GM23338 (cell line): ENCODE measurements around the gene DRD4. TPM values are rescaled to one million over a fixed set of nuclear protein-coding genes. Genes with fewer than 3 reads are reported as not detected.

Experiments used
- ATAC-seq: fragments of 200-7000 bp; cut with Tn5 transposase; 3 replicates; pipeline ENCODE4 v1.9.1; 2020
- DNase-seq: peaks from one replicate; pipeline ENCODE4 v3.0.0-alpha.2; 2015; ENCODE audit warnings: low spot score
- H2AFZ ChIP-seq: fragments of 200-600 bp; sonication (generic); 2 replicates; pipeline ENCODE4 v1.8.0; 2016; ENCODE audit warnings: antibody characterized with exemption, mild to moderate bottlenecking, moderate library complexity
- H3F3A ChIP-seq: fragments of 200-600 bp; sonication (generic); replicated peaks from 2 replicates; pipeline ENCODE4 v1.8.0; 2017; ENCODE audit warnings: antibody characterized with exemption, mixed run types, low read depth
- H3K27ac ChIP-seq: fragments of 200-600 bp; sonication (generic); 2 replicates; pipeline ENCODE4 v1.6.1; 2016; ENCODE audit warnings: low read depth
- H3K27me3 ChIP-seq: fragments of 200-600 bp; sonication (generic); 2 replicates; pipeline ENCODE4 v1.8.0; 2016; ENCODE audit warnings: mild to moderate bottlenecking, mixed run types, moderate library complexity; ENCODE audit not compliant: insufficient read depth
- H3K36me3 ChIP-seq: fragments of 200-600 bp; sonication (generic); 2 replicates; pipeline ENCODE4 v1.8.0; 2016; ENCODE audit warnings: mild to moderate bottlenecking; ENCODE audit not compliant: insufficient read depth
- H3K4me1 ChIP-seq: fragments of 200-600 bp; sonication (generic); 2 replicates; pipeline ENCODE4 v1.8.0; 2016; ENCODE audit warnings: mild to moderate bottlenecking, moderate library complexity; ENCODE audit not compliant: insufficient read depth
- H3K4me2 ChIP-seq: fragments of 200-600 bp; sonication (generic); 2 replicates; pipeline ENCODE4 v1.7.1; 2017; ENCODE audit warnings: mixed run types
- H3K4me3 ChIP-seq: fragments of 200-600 bp; sonication (generic); 2 replicates; pipeline ENCODE4 v1.6.1; 2016; ENCODE audit warnings: mixed run types
- H3K79me2 ChIP-seq: fragments of 200-600 bp; sonication (generic); replicated peaks from 2 replicates; pipeline ENCODE4 v1.8.0; 2017; ENCODE audit warnings: mild to moderate bottlenecking; ENCODE audit not compliant: insufficient read depth
- H3K9me2 ChIP-seq: fragments of 200-600 bp; sonication (generic); 2 replicates; pipeline ENCODE4 v1.8.0; 2017; ENCODE audit not compliant: insufficient read depth
- H4K20me1 ChIP-seq: fragments of 200-600 bp; sonication (generic); replicated peaks from 2 replicates; pipeline ENCODE4 v1.8.0; 2017; ENCODE audit warnings: mild to moderate bottlenecking; ENCODE audit not compliant: insufficient read depth
- H3K27ac Mint-ChIP-seq: 2 replicates; pipeline ENCODE4 v1.8.0; 2020; ENCODE audit warnings: inconsistent platforms, mild to moderate bottlenecking, moderate library complexity, mixed read lengths
- H3K27me3 Mint-ChIP-seq: 3 replicates; pipeline ENCODE4 v1.8.0; 2022; ENCODE audit warnings: low read depth, mild to moderate bottlenecking, moderate library complexity, mixed read lengths, inconsistent platforms; ENCODE audit not compliant: insufficient read depth, poor library complexity
- H3K36me3 Mint-ChIP-seq: 3 replicates; pipeline ENCODE4 v1.8.0; 2021; ENCODE audit warnings: low read depth, mild to moderate bottlenecking, inconsistent platforms, moderate library complexity, mixed read lengths
- H3K4me1 Mint-ChIP-seq: 3 replicates; pipeline ENCODE4 v1.8.0; 2020; ENCODE audit warnings: mild to moderate bottlenecking, inconsistent platforms, mixed read lengths
- H3K4me3 Mint-ChIP-seq: 3 replicates; pipeline ENCODE4 v1.8.0; 2021; ENCODE audit warnings: moderate library complexity, mild to moderate bottlenecking, inconsistent platforms, mixed read lengths
- H3K9me3 Mint-ChIP-seq: 3 replicates; pipeline ENCODE4 v1.8.0; 2020; ENCODE audit warnings: moderate library complexity, mild to moderate bottlenecking, inconsistent platforms, mixed read lengths
- CREB1 ChIP-seq: fragments of 250-450 bp; sonication (Bioruptor Pico); IDR thresholded peaks from 2 replicates; pipeline ENCODE4 v1.5.0; 2020; ENCODE audit warnings: low read depth, mild to moderate bottlenecking, moderate library complexity
- EZH2 ChIP-seq: fragments of 200-600 bp; sonication (generic); IDR thresholded peaks from one replicate; pipeline ENCODE4 v1.8.0; 2017; ENCODE audit warnings: antibody characterized with exemption, mild to moderate bottlenecking, low read depth; ENCODE audit not compliant: unreplicated experiment
- EZH2phosphoT487 ChIP-seq: fragments of 200-600 bp; sonication (generic); IDR thresholded peaks from one replicate; pipeline ENCODE4 v1.8.1; 2018; ENCODE audit warnings: antibody characterized with exemption; ENCODE audit not compliant: unreplicated experiment
- JUNB ChIP-seq: IDR thresholded peaks from one replicate; pipeline ENCODE4 v1.6.1; 2016; ENCODE audit warnings: antibody characterized with exemption; ENCODE audit not compliant: unreplicated experiment
- NANOG ChIP-seq: IDR thresholded peaks from 2 replicates; pipeline ENCODE4 v1.6.1; 2016; ENCODE audit warnings: antibody characterized with exemption, borderline replicate concordance
- POLR2AphosphoS5 ChIP-seq: IDR thresholded peaks from 2 replicates; pipeline ENCODE4 v1.6.1; 2016; ENCODE audit warnings: antibody characterized with exemption, low read depth
- STAT1 ChIP-seq: IDR thresholded peaks from one replicate; pipeline ENCODE4 v1.6.1; 2016; ENCODE audit warnings: antibody characterized with exemption; ENCODE audit not compliant: unreplicated experiment
- ZNF114 ChIP-seq: fragments of 250-450 bp; sonication (Bioruptor Pico); IDR thresholded peaks from 2 replicates; pipeline ENCODE4 v1.5.0; 2020; ENCODE audit warnings: mild to moderate bottlenecking, moderate library complexity
- polyA plus RNA-seq: library from polyadenylated mRNA; unstranded; fragments of >200 nt; fragmentation: Nextera tagmentation; extraction: Ambion mirVana; gene quantifications from 2 replicates; pipeline ENCODE4 v1.2.1, GENCODE V29; 2016
- total RNA-seq: library from RNA; depleted of rRNA; stranded (reverse); fragments of >200 nt; shearing (Covaris generic); gene quantifications from 2 replicates; pipeline ENCODE4 v1.2.3, GENCODE V29; 2014
- TF ChIP-seq, protein P1 (sequence below), 2 experiments: fragments of 200-600 bp in 1 of 2; sonication (generic) in 1 of 2; conservative IDR thresholded peaks; 2 replicates each; pipeline versions ENCODE4 v1.5.1 to v1.6.1; 2016 to 2017; ENCODE audit warnings: antibody characterized with exemption in 2 of 2, low read depth in 2 of 2, mild to moderate bottlenecking in 2 of 2, moderate library complexity in 1 of 2
- TF ChIP-seq, protein P2 (sequence below): IDR thresholded peaks from 2 replicates; pipeline ENCODE4 v1.6.1; 2016; ENCODE audit warnings: antibody characterized with exemption
- TF ChIP-seq, protein P3 (sequence below): IDR thresholded peaks from one replicate; pipeline ENCODE4 v1.6.1; 2018; ENCODE audit warnings: antibody characterized with exemption; ENCODE audit not compliant: unreplicated experiment

Gene DRD4
- total and polyA plus RNA-seq, 2 experiments from 2014 or later = 1.0 to 1.8 TPM

DNA sequence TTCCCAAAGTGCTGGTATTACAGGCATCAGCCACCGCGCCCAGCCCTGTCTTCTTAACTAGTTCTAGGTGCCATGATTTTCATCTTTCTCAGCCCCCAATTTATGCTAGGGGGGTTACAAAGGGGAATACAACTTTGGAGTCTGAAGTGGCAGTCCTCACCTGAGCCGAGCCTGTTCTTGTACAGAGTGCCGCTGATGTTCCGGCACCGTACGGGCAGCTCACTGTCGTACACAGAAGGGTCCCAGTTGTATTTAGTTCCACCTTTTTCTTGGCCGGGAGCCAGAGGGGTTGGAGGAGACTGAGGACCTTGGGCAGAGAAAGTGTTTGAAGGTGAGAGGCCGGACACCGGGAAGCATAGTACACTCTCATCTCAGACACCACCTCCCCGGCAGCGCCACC is 50.7 kb downstream of the DRD4 start:
- H3K4me3 Mint-ChIP-seq = no peak overlapping the region
- H3K9me2 ChIP-seq = no peaks in the 10 kb centered on the region
- DNase-seq (no peak), ATAC-seq (no peak)
- peaks cover 29% of the 10 kb centered on the region for H3K79me2 ChIP-seq
- TF ChIP-seq, protein P1, sequence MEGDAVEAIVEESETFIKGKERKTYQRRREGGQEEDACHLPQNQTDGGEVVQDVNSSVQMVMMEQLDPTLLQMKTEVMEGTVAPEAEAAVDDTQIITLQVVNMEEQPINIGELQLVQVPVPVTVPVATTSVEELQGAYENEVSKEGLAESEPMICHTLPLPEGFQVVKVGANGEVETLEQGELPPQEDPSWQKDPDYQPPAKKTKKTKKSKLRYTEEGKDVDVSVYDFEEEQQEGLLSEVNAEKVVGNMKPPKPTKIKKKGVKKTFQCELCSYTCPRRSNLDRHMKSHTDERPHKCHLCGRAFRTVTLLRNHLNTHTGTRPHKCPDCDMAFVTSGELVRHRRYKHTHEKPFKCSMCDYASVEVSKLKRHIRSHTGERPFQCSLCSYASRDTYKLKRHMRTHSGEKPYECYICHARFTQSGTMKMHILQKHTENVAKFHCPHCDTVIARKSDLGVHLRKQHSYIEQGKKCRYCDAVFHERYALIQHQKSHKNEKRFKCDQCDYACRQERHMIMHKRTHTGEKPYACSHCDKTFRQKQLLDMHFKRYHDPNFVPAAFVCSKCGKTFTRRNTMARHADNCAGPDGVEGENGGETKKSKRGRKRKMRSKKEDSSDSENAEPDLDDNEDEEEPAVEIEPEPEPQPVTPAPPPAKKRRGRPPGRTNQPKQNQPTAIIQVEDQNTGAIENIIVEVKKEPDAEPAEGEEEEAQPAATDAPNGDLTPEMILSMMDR (conservative IDR thresholded peaks at IDR 0.05; ENCODE audit: low read depth in 2 of 2) = no peak
- TF ChIP-seq NANOG (no peak), EZH2phosphoT487 (no peak), JUNB (no peak), ZNF114 (CRISPR knock-in tag) (no peak), POLR2AphosphoS5 (no peak), CREB1 (CRISPR knock-in tag) (no peak), STAT1 (no peak)
- TF ChIP-seq, protein P2, sequence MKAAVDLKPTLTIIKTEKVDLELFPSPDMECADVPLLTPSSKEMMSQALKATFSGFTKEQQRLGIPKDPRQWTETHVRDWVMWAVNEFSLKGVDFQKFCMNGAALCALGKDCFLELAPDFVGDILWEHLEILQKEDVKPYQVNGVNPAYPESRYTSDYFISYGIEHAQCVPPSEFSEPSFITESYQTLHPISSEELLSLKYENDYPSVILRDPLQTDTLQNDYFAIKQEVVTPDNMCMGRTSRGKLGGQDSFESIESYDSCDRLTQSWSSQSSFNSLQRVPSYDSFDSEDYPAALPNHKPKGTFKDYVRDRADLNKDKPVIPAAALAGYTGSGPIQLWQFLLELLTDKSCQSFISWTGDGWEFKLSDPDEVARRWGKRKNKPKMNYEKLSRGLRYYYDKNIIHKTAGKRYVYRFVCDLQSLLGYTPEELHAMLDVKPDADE = no peak
- TF ChIP-seq, protein P3, sequence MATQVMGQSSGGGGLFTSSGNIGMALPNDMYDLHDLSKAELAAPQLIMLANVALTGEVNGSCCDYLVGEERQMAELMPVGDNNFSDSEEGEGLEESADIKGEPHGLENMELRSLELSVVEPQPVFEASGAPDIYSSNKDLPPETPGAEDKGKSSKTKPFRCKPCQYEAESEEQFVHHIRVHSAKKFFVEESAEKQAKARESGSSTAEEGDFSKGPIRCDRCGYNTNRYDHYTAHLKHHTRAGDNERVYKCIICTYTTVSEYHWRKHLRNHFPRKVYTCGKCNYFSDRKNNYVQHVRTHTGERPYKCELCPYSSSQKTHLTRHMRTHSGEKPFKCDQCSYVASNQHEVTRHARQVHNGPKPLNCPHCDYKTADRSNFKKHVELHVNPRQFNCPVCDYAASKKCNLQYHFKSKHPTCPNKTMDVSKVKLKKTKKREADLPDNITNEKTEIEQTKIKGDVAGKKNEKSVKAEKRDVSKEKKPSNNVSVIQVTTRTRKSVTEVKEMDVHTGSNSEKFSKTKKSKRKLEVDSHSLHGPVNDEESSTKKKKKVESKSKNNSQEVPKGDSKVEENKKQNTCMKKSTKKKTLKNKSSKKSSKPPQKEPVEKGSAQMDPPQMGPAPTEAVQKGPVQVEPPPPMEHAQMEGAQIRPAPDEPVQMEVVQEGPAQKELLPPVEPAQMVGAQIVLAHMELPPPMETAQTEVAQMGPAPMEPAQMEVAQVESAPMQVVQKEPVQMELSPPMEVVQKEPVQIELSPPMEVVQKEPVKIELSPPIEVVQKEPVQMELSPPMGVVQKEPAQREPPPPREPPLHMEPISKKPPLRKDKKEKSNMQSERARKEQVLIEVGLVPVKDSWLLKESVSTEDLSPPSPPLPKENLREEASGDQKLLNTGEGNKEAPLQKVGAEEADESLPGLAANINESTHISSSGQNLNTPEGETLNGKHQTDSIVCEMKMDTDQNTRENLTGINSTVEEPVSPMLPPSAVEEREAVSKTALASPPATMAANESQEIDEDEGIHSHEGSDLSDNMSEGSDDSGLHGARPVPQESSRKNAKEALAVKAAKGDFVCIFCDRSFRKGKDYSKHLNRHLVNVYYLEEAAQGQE = no peak
- H3K4me3 ChIP-seq = no peak overlapping the region
- H3K27ac ChIP-seq = no peak overlapping the region
- no peak overlapping the region for H2AFZ ChIP-seq
- peaks cover 6% of the 10 kb centered on the region for H3K27me3 Mint-ChIP-seq
- no peaks in the 10 kb centered on the region for H3K9me3 Mint-ChIP-seq
- H3K4me1 ChIP-seq = peaks cover 16% of the 10 kb centered on the region
- H3K36me3 Mint-ChIP-seq = peaks cover 70% of the 10 kb centered on the region
- no peak overlapping the region for H3K4me2 ChIP-seq
- H4K20me1 ChIP-seq = 0 out of 2 replicates have a peak, but pooled peaks cover 8% of the 10 kb centered on the region
- H3K27ac Mint-ChIP-seq = no peak overlapping the region
- peaks cover 19% of the 10 kb centered on the region for H3F3A ChIP-seq
- no peaks in the 10 kb centered on the region for H3K27me3 ChIP-seq
- peaks cover 9% of the 10 kb centered on the region; the same call in 1 of the 2 replicates for H3K36me3 ChIP-seq
- peaks cover 29% of the 10 kb centered on the region for H3K4me1 Mint-ChIP-seq

DNA sequence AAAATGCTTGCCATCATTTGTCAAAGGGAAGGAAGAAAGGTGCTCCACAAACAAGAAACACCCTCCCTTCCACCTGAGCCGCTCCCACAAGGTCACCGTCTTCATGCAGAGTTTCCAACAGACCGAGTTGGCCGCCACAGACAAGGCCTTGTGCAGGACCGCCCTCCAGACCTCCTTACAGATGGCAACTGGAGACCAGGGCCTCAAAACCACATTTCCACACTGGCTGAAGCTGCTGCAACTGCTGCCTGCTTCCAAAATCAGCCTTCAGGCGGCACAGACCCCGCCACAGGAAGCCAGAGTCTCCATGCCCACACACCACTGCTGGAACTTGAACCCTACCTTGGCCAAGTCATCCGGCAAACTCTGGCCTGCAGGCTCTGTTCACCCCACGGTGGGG is 51.6 kb downstream of the DRD4 start:
- H3K4me2 ChIP-seq = no peak overlapping the region
- peaks cover 8% of the 10 kb centered on the region; the same call in 1 of the 2 replicates for H4K20me1 ChIP-seq
- H3K27ac Mint-ChIP-seq = no peak overlapping the region
- H3K27me3 ChIP-seq = no peaks in the 10 kb centered on the region
- H3K9me3 Mint-ChIP-seq = peaks cover 4% of the 10 kb centered on the region; the same call in 2 of the 3 replicates
- H3K36me3 Mint-ChIP-seq = peaks cover 64% of the 10 kb centered on the region
- no peak overlapping the region for H3K4me3 Mint-ChIP-seq
- H2AFZ ChIP-seq = no peak overlapping the region
- peaks cover 14% of the 10 kb centered on the region for H3K27me3 Mint-ChIP-seq
- H3K9me2 ChIP-seq = no peaks in the 10 kb centered on the region
- peaks cover 38% of the 10 kb centered on the region for H3K79me2 ChIP-seq
- peak overlapping the region; percentile 32; the same call in 1 of the 2 replicates for H3K27ac ChIP-seq
- no peak for DNase-seq
- no peak for ATAC-seq
- no peak overlapping the region for H3K4me3 ChIP-seq
- H3F3A ChIP-seq = peaks cover 19% of the 10 kb centered on the region
- H3K36me3 ChIP-seq = peaks cover 9% of the 10 kb centered on the region; the same call in 1 of the 2 replicates
- peaks cover 30% of the 10 kb centered on the region for H3K4me1 Mint-ChIP-seq
- H3K4me1 ChIP-seq = peaks cover 18% of the 10 kb centered on the region
- TF ChIP-seq NANOG = no peak
- no peak for TF ChIP-seq EZH2phosphoT487
- no peak for TF ChIP-seq JUNB
- TF ChIP-seq ZNF114 (CRISPR knock-in tag) = no peak
- TF ChIP-seq, protein P2 = no peak
- TF ChIP-seq EZH2 = no peak
- no peak for TF ChIP-seq CREB1 (CRISPR knock-in tag)
- TF ChIP-seq, protein P3 = no peak
- TF ChIP-seq STAT1 = no peak
